ENCODE measurements around the gene FBXO48. TPM values are rescaled to one million over a fixed set of nuclear protein-coding genes. Genes with fewer than 3 reads are reported as not detected.

Gene FBXO48
- total RNA-seq, 1 experiment from 2014 or later: 2.5 TPM

GRCh38 chr2:68435615-68436014 lies 31.5 kb downstream of the FBXO48 start:
- CTCF ChIA-PET: no interaction called here
- TF ChIP-seq CTCF (IDR thresholded peaks at IDR 0.05; ENCODE audit: unreplicated experiment): no peak
- Mint-ChIP-seq H3K27me3 (ENCODE audit: unreplicated experiment) (peaks cover 48% of the 10 kb centered on the region), H3K9me3 (ENCODE audit: low read depth, unreplicated experiment) (no peaks in the 10 kb centered on the region), H3K4me1 (ENCODE audit: low read depth, unreplicated experiment) (no peaks in the 10 kb centered on the region), H3K4me3 (ENCODE audit: low read depth, unreplicated experiment) (no peak overlapping the region), H3K36me3 (ENCODE audit: insufficient read depth, unreplicated experiment) (no peaks in the 10 kb centered on the region), H3K27ac (ENCODE audit: unreplicated experiment) (no peak overlapping the region)
- intact Hi-C loops (cut with micrococcal nuclease; ENCODE audit: unreplicated experiment): no loop called here
- DNase-seq: no peak
- BruUV-seq (replicated peaks): no TSS peak

- Mint-ChIP-seq H3K27ac (ENCODE audit: unreplicated experiment) (no peak overlapping the region), H3K27me3 (ENCODE audit: unreplicated experiment) (peaks cover 54% of the 10 kb centered on the region), H3K36me3 (ENCODE audit: insufficient read depth, unreplicated experiment) (no peaks in the 10 kb centered on the region), H3K4me3 (ENCODE audit: low read depth, unreplicated experiment) (no peak overlapping the region), H3K9me3 (ENCODE audit: low read depth, unreplicated experiment) (no peaks in the 10 kb centered on the region), H3K4me1 (ENCODE audit: low read depth, unreplicated experiment) (no peaks in the 10 kb centered on the region)
- BruUV-seq (replicated peaks): no TSS peak
- TF ChIP-seq CTCF (IDR thresholded peaks at IDR 0.05; ENCODE audit: unreplicated experiment): no peak
- intact Hi-C loops (cut with micrococcal nuclease; ENCODE audit: unreplicated experiment): no loop called here
- no peak for DNase-seq
- CTCF ChIA-PET: no interaction called here
Measured at GRCh38 chr2:68434981-68435380, 32.1 kb downstream of the FBXO48 start.

- peaks cover 36% of the 10 kb centered on the region for H3K27me3 Mint-ChIP-seq (ENCODE audit: unreplicated experiment)
- CTCF ChIA-PET: no interaction called here
Measured at GRCh38 chr2:68432696-68433658, 34.1 kb downstream of the FBXO48 start.

GRCh38 chr2:68431316-68431972 lies 35.6 kb downstream of the FBXO48 start:
- CTCF ChIA-PET: interaction anchor here (1.0 kb wide), 1 partner anchor 9 kb away, joined by 3 read pairs; no protein-coding TSS in a partner anchor
- no peak for TF ChIP-seq CTCF (IDR thresholded peaks at IDR 0.05; ENCODE audit: unreplicated experiment)
- no peak for DNase-seq
- Mint-ChIP-seq H3K9me3 (ENCODE audit: low read depth, unreplicated experiment) (no peaks in the 10 kb centered on the region), H3K27ac (ENCODE audit: unreplicated experiment) (no peak overlapping the region), H3K27me3 (ENCODE audit: unreplicated experiment) (peaks cover 36% of the 10 kb centered on the region), H3K4me1 (ENCODE audit: low read depth, unreplicated experiment) (no peaks in the 10 kb centered on the region), H3K4me3 (ENCODE audit: low read depth, unreplicated experiment) (no peak overlapping the region), H3K36me3 (ENCODE audit: insufficient read depth, unreplicated experiment) (no peaks in the 10 kb centered on the region)
- intact Hi-C loops (cut with micrococcal nuclease; ENCODE audit: unreplicated experiment): no loop called here
- BruUV-seq (replicated peaks): no TSS peak

More at GRCh38 chr2:68432696-68433658, 34.1 kb downstream of the FBXO48 start:
- no peak for TF ChIP-seq CTCF (IDR thresholded peaks at IDR 0.05; ENCODE audit: unreplicated experiment)
- H3K4me3 Mint-ChIP-seq (ENCODE audit: low read depth, unreplicated experiment): no peak overlapping the region
- H3K36me3 Mint-ChIP-seq (ENCODE audit: insufficient read depth, unreplicated experiment): no peaks in the 10 kb centered on the region
- intact Hi-C loops (cut with micrococcal nuclease; ENCODE audit: unreplicated experiment): no loop called here
- H3K9me3 Mint-ChIP-seq (ENCODE audit: low read depth, unreplicated experiment): no peaks in the 10 kb centered on the region
- BruUV-seq (replicated peaks): no TSS peak
- DNase-seq: no peak
- no peak overlapping the region for H3K27ac Mint-ChIP-seq (ENCODE audit: unreplicated experiment)
- no peaks in the 10 kb centered on the region for H3K4me1 Mint-ChIP-seq (ENCODE audit: low read depth, unreplicated experiment)
